Renal cortical epithelial cell (primary cell): ENCODE measurements around the gene NCOA3. TPM values are rescaled to one million over a fixed set of nuclear protein-coding genes. Genes with fewer than 3 reads are reported as not detected.
A peak's percentile ranks its signal among the peaks of the same experiment; 100 is the strongest.
"Not testable (repeated sequence)": the region's sequence is repeated elsewhere in the genome, so short reads cannot be mapped to it uniquely, and the experiment has no call there.

Source experiments
- DNase-seq: peaks from one replicate; pipeline ENCODE4 v3.0.0-alpha.2; 2011; ENCODE audit warnings: low read depth
- total RNA-seq: library from RNA; depleted of rRNA; stranded (reverse); fragments of >200 nt; gene quantifications from 2 replicates; pipeline ENCODE4 v1.2.3, GENCODE V29; 2014

The NCOA3 gene
- total RNA-seq, 1 donor from 2014 or later = 39.1 TPM

- DNase-seq = no peak
Measured at GRCh38 chr20:47535994-47536393, 34.3 kb downstream of the NCOA3 start.

DNA sequence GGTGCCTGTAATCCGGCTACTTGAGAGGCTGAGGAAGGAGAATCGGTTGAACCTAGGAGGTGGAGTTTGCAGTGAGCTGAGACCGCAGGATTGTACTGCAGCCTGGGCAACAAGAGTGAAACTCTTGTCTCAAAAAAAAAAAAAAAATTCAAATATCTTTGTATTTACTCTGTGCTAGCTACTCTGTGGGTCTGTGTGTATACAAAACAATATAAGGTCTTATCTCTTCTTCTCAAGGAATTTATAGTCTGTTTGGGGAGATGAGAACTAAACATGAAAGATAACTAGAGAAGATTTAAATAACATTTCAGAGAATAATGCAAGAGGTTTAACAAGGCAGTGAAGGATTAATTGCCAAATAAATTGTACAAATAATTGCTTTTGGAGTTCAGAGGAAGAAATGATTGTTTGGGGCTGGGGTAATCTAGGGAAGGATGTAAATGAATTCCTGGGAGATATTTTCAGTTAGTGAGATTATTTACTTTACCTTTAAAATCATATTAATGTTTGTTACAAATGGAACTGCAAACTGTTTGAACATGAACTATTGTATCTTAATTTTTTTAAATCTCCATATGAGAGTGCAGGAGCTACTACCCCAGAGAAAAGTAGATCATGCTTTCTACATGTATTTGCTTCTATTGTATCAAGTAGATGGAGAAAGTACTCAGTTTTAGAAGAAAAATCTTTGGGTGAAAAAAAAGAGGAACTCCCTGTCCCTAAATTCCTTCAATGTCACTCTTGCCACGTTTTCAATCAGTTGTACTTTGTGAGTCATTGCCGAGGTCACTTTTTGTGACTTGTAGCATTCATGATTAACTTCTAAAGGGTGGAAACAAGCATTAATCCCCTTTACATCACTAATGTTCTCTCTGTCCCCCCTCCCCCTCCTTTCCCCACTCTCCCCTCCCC, 39.0 kb downstream of the NCOA3 start:
- peak; percentile 71 for DNase-seq

DNA sequence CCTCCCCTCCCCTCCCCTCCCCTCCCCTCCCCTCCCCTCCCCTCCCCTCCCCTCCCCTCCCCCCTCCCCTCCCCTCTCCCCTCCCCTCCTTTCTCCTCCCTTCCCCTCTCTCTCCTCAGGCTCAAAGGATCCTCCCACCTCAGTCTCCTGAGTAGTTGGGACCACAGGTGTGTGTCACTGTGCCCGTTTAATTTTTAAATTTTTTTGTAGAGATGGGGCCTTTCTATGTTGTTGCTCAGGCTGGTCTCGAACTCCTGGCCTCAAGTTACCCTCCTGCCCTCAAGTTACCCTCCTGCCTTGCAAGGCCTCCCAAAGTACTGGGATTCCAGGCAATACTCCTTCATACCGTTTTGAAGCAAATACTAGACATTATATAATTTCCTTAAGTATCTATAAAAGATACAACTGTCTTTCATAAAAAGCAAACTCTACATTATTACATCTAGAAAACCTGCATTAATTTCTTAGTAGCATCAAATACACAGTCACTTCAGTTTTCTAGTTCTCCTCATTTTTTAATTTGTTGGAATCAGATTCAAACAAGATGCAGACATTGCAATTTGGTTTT, 39.8 kb downstream of the NCOA3 start:
- DNase-seq = no peak

- DNase-seq = peak; percentile 77
Measured at GRCh38 chr20:47543006-47543431, 41.3 kb downstream of the NCOA3 start.

GRCh38 chr20:47544240-47544639, 42.6 kb downstream of the NCOA3 start:
- DNase-seq = peak; percentile 87

GRCh38 chr20:47544852-47545251, 43.2 kb downstream of the NCOA3 start:
- no peak for DNase-seq

DNA sequence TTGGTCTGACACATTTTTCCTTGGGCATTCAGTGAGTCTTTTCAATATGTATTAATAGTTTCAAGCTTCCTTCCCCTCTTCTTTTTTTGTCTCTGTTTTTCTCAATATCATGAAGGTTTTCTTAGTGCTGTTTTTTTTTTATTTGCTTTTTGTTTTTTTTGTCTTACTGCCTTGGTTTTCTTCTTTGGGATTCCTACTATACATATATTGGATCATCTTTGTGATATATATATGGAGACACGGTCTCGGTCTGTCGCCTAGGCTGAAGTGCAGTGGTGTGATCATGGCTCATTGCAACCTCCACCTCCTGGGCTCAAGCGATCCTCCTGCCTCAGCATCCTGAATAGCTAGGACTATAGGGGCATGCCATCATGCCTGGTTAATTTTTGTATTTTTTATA, 43.8 kb downstream of the NCOA3 start:
- no peak for DNase-seq

GRCh38 chr20:47546184-47547033, 44.7 kb downstream of the NCOA3 start:
- DNase-seq = peak; percentile 36

DNA sequence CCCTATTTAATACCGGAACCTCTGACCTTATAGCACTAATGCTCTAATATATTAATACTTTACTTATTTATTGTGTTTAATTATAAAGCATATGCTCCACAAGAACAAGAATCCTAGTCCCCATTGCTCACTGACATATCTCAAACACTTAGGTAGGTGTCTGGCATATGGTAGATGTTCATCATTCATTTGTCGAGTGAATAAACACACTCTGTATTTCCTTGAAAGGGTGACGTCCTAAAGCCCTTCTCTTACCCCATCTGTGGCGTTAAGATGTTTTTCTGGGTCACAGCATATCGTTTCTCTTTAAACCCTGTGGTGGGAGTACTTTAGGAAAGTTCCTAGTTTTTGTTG, 45.3 kb downstream of the NCOA3 start:
- DNase-seq = no peak

DNA sequence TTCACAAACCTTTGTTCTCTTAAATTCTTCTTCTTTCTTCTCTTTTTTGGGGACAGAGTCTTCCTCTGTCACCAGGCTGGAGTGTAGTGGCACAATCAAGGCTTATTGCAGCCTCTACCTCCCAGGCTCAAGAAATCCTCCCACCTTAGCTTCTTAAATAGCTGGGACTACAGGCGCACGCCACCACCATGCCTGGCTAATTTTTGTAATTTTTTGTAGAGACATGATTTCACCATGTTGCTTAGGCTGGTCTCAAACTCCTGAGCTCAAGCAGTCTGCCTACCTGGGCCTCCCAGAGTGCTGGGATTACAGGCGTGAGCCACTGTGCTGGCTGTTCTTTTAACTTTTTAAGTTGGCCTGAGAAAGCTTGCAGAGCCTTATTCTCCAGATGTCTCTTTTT, 48.0 kb downstream of the NCOA3 start:
- DNase-seq = no peak

DNA sequence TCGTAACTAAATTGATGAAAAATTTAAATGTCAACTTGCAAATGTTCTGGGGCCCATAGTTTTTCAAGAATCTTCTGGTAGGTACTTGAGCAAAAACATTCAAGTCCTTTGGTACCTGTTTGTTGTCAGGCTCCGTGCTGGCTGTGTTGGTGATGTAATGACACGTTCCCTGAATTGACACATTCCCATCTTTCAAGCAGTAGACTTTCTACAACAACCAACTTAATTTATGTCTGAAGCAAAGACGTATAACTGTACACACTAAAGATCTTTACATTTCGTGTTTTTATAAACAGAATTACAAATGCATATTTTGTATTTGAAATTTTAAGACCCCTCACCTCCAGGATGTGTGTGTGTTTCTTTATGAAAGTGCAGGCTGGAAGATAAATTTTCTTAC, 49.5 kb downstream of the NCOA3 start:
- no peak for DNase-seq

DNA sequence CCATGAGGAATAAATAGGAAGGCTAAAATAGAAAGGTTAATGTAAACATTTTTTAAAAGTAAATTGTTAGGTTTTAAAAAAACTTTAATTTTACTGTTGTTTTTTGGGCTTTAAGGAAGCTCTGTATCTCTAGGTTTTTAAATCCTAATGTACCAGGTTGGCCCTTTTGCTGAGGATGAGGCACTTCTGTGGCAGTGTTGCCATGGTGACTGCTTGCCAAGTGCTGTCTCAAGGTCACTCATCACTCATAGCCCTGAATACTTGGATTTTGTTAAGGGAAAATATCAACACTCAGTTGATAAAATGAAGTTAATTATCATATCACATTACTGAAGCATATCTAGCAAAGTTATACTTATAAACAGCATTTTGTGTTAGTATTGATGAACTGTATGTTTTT, 50.2 kb downstream of the NCOA3 start:
- DNase-seq = peak; percentile 32

DNA sequence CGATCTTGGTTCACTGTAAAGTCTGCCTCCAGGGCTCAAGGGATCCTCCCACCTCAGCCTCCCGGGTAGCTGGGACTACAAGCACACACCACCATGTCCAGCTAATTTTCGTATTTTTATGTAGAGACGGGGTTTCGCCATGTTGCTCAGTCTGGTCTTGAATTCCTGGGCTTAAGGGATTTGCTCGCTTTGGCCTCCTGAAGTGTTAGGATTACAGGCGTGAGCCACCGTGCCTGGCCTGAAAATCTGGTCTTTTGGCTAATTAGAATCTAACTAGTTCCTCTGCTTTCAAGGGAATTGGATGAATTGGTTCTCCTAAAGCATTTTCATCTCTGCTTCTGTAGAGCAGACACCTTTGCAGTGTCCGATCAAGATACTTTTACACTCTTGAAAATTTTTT, 51.3 kb downstream of the NCOA3 start:
- no peak for DNase-seq

DNA sequence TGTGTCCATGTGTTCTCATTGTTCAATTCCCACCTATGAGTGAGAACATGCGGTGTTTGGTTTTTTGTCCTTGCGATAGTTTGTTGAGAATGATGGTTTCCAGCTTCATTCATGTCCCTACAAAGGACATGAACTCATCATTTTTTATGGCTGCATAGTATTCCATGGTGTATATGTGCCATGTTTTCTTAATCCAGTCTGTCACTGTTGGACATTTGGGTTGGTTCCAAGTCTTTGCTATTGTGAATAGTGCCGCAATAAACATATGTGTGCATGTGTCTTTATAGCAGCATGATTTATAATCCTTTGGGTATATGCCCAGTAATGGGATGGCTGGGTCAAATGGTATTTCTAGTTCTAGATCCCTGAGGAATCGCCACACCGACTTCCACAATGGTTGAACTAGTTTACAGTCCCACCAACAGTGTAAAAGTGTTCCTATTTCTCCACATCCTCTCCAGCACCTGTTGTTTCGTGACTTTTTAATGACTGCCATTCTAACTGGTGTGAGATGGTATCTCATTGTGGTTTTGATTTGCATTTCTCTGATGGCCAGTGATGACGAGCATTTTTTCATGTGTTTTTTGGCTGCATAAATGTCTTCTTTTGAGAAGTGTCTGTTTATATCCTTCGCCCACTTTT, 52.0 kb downstream of the NCOA3 start:
- DNase-seq = not testable (repeated sequence)

DNA sequence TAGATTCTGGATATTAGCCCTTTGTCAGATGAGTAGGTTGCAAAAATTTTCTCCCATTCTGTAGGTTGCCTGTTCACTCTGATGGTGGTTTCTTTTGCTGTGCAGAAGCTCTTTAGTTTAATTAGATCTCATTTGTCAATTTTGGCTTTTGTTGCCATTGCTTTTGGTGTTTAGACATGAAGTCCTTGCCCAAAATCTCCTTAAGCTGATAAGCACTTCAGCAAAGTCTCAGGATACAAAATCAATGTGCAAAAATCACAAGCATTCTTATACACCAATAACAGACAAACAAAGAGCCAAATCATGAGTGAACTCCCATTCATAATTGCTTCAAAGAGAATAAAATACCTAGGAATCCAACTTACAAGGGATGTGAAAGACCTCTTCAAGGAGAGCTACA, 52.6 kb downstream of the NCOA3 start:
- DNase-seq = not testable (repeated sequence)

DNA sequence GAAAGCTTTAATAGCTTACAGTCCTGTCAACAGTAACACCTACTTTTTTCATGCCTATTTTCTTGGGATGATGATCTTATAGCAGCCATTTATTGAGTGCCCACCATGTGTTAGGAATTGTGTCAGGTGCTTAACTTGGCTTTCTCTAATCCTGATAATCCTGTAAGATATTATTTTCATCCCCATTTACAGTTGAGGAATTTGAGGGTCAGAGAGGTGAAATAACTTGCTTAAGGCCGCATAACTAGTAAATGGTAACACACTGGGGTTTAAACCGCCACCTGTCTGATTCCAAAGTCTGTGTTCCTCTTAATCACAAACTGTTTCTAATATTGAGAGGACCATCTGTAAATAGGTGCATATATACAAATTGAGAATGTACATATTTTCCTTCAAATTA, 55.5 kb downstream of the NCOA3 start:
- no peak for DNase-seq

DNA sequence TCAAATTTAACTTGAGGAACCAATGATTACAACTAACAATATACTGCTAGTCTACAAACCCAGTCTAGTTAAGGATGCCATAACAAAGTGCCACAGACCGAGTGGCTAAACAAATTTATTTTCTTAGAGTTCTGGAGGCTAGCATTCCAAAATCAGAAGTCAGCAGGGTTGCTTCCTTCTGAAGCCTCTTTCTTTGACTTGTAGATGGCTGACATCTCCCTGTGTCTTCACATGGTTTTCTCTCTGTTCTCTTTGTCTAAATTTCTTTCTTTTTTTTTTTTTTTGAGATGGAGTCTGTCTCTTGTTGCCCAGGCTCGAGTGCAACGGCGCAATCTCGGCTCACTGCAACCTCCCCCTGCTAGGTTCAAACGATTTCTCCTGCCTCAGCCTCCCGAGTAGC, 56.1 kb downstream of the NCOA3 start:
- no peak for DNase-seq

GRCh38 chr20:47558295-47559066, 56.8 kb downstream of the NCOA3 start:
- no peak for DNase-seq

DNA sequence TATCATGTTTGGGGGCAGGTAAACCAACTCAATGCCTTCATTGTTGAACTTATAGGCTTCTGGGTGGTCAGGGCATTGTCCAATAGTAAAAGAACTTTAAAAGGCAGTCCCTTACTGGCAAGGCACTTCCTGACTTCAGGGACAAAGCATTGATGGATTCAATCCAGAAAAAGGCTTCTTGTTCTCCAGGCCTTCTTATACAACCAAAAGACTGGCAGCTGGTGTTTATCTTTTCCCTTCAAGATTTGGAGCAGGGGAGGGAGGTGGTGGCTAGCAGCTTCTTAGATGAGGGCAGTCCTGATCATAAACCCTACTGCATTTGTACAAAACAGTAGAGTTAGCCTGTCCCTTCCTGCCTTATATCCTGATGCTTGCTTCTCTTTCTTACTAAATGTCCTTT, 57.5 kb downstream of the NCOA3 start:
- no peak for DNase-seq

DNA sequence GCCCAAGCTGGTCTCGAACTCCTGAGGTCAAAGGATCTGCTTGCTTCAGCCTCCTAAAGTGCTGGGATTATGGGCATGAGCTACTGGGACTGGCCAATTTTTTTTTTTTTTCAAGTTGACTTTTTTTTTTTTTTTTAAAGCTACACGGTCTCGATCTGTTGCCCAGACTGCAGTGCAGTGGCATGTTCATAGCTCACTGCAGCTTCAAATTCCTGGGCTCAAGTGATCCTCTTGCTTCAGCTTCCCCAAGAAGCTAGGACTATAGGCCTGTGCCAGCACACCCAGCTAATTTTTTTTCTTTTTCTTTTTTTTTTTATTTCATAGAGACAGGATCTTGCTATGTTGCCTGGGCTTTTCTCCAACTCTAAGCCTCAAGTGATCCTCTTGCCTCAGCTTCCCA, 59.5 kb downstream of the NCOA3 start:
- DNase-seq = peak; percentile 52
